DND-41 (cell line): ENCODE results near the gene CPNE4.

Source experiments
- ATAC-seq: fragments of 200-7000 bp; cut with Tn5 transposase; 3 replicates; pipeline ENCODE4 v1.9.1; 2021; ENCODE audit warnings: low read depth; ENCODE audit not compliant: insufficient read depth
- DNase-seq: peaks from one replicate; pipeline ENCODE4 v3.0.0-alpha.2; 2020
- H2AFZ ChIP-seq: 2 replicates; pipeline ENCODE4 v1.6.0; 2012; ENCODE audit warnings: low read depth, low read length
- H3K27ac ChIP-seq: 2 replicates; pipeline ENCODE4 v1.5.1; 2012; ENCODE audit warnings: low read length, inconsistent platforms
- H3K27me3 ChIP-seq: fragments of 200-600 bp; sonication (generic); 2 replicates; pipeline ENCODE4 v1.6.0; 2012; ENCODE audit warnings: low read length, mild to moderate bottlenecking, inconsistent platforms; ENCODE audit not compliant: insufficient read depth, poor library complexity
- H3K36me3 ChIP-seq: 2 replicates; pipeline ENCODE4 v1.5.1; 2012; ENCODE audit warnings: low read length, inconsistent platforms; ENCODE audit not compliant: insufficient read depth
- H3K4me1 ChIP-seq: 2 replicates; pipeline ENCODE4 v1.5.1; 2012; ENCODE audit warnings: mild to moderate bottlenecking, low read length; ENCODE audit not compliant: insufficient read depth
- H3K4me2 ChIP-seq: 2 replicates; pipeline ENCODE4 v1.6.0; 2012; ENCODE audit warnings: mild to moderate bottlenecking, moderate library complexity, low read length, inconsistent platforms; ENCODE audit not compliant: insufficient read depth
- H3K4me3 ChIP-seq, 2 experiments: fragments of 200-600 bp in 1 of 2; shearing (Covaris generic) in 1 of 2; 2 replicates each; pipeline ENCODE4 v1.5.1; 2012 to 2016; ENCODE audit warnings: inconsistent platforms in 2 of 2, low read length in 2 of 2, mild to moderate bottlenecking in 2 of 2, low read depth in 1 of 2, moderate library complexity in 1 of 2
- H3K79me2 ChIP-seq: 2 replicates; pipeline ENCODE4 v1.6.0; 2012; ENCODE audit warnings: low read length, inconsistent platforms; ENCODE audit not compliant: insufficient read depth
- H3K9ac ChIP-seq: 2 replicates; pipeline ENCODE4 v1.6.0; 2012; ENCODE audit warnings: low read depth, mild to moderate bottlenecking, inconsistent platforms, low read length, moderate library complexity
- H3K9me3 ChIP-seq: 2 replicates; pipeline ENCODE4 v1.5.1; 2012; ENCODE audit warnings: low read length, moderate library complexity, mild to moderate bottlenecking, inconsistent platforms; ENCODE audit not compliant: insufficient read depth, severe bottlenecking
- H4K20me1 ChIP-seq: 2 replicates; pipeline ENCODE4 v1.6.0; 2012; ENCODE audit warnings: low read length; ENCODE audit not compliant: insufficient read depth
- EZH2 ChIP-seq: IDR thresholded peaks from 3 replicates; pipeline ENCODE4 v1.6.1; 2012; ENCODE audit warnings: borderline replicate concordance, low read depth, mild to moderate bottlenecking, moderate library complexity, low read length, inconsistent platforms; ENCODE audit not compliant: severe bottlenecking
- TF ChIP-seq, protein P1 (sequence below): IDR thresholded peaks from 2 replicates; pipeline ENCODE4 v1.5.1; 2012; ENCODE audit warnings: borderline replicate concordance, low read length, moderate library complexity, mild to moderate bottlenecking; ENCODE audit not compliant: poor library complexity, severe bottlenecking; ENCODE audit errors: extremely low read depth

The CPNE4 gene

GRCh38 chr3:131688370-131688769 is 346.4 kb downstream of the CPNE4 start:
- Histone ChIP-seq H2AFZ (no peak overlapping the region), H3K4me3 (no peak overlapping the region), H3K79me2 (no peaks in the 10 kb centered on the region), H3K4me1 (no peaks in the 10 kb centered on the region), H3K36me3 (no peaks in the 10 kb centered on the region), H4K20me1 (no peaks in the 10 kb centered on the region), H3K4me2 (no peak overlapping the region), H3K9me3 (no peaks in the 10 kb centered on the region), H3K9ac (no peak overlapping the region), H3K27me3 (no peaks in the 10 kb centered on the region), H3K27ac (no peak overlapping the region)
- TF ChIP-seq EZH2, result no peak
- TF ChIP-seq, protein P1, sequence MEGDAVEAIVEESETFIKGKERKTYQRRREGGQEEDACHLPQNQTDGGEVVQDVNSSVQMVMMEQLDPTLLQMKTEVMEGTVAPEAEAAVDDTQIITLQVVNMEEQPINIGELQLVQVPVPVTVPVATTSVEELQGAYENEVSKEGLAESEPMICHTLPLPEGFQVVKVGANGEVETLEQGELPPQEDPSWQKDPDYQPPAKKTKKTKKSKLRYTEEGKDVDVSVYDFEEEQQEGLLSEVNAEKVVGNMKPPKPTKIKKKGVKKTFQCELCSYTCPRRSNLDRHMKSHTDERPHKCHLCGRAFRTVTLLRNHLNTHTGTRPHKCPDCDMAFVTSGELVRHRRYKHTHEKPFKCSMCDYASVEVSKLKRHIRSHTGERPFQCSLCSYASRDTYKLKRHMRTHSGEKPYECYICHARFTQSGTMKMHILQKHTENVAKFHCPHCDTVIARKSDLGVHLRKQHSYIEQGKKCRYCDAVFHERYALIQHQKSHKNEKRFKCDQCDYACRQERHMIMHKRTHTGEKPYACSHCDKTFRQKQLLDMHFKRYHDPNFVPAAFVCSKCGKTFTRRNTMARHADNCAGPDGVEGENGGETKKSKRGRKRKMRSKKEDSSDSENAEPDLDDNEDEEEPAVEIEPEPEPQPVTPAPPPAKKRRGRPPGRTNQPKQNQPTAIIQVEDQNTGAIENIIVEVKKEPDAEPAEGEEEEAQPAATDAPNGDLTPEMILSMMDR, result no peak
- ATAC-seq (no peak), DNase-seq (no peak)

DNA sequence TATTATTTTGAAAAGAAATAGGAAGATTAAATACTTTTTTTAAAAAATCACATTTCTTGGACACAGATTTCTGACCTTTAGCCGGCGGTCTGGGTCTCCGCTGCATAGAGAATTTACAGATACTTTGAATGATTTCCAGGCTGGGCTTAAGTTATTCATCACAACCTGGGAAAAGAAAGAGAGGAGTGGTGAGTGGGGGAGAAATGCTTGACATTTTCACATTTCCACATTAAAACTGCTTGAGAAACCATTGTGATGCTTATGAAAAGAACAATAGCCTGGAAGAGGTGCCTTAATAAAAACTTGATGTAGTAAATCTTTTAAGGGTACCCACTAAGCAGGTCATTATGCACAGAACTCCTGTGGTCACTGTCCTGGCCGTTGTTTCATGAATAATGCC is 365.2 kb downstream of the CPNE4 start:
- no peaks in the 10 kb centered on the region for H3K27me3 ChIP-seq
- H3K9me3 ChIP-seq, result no peaks in the 10 kb centered on the region
- H3K79me2 ChIP-seq, result no peaks in the 10 kb centered on the region
- no peak for ATAC-seq
- no peak for DNase-seq
- no peak overlapping the region for H3K27ac ChIP-seq
- H3K36me3 ChIP-seq, result no peaks in the 10 kb centered on the region
- H3K9ac ChIP-seq, result no peak overlapping the region
- no peak overlapping the region for H3K4me3 ChIP-seq
- H4K20me1 ChIP-seq, result no peaks in the 10 kb centered on the region
- TF ChIP-seq, protein P1, result no peak
- no peak for TF ChIP-seq EZH2
- no peaks in the 10 kb centered on the region for H3K4me1 ChIP-seq
- no peak overlapping the region for H3K4me2 ChIP-seq
- H2AFZ ChIP-seq, result no peak overlapping the region

GRCh38 chr3:131658771-131659170 is 376.0 kb downstream of the CPNE4 start:
- H3K27me3 ChIP-seq, result no peaks in the 10 kb centered on the region
- no peaks in the 10 kb centered on the region for H3K4me1 ChIP-seq
- DNase-seq (no peak), ATAC-seq (no peak)
- TF ChIP-seq, protein P1, result no peak
- TF ChIP-seq EZH2, result no peak
- no peak overlapping the region for H3K9ac ChIP-seq
- no peak overlapping the region for H3K4me2 ChIP-seq
- no peak overlapping the region for H3K4me3 ChIP-seq
- H4K20me1 ChIP-seq, result no peaks in the 10 kb centered on the region
- no peak overlapping the region for H2AFZ ChIP-seq
- no peaks in the 10 kb centered on the region for H3K9me3 ChIP-seq
- no peaks in the 10 kb centered on the region for H3K36me3 ChIP-seq
- no peaks in the 10 kb centered on the region for H3K79me2 ChIP-seq
- no peak overlapping the region for H3K27ac ChIP-seq

GRCh38 chr3:131658115-131658514 is 376.7 kb downstream of the CPNE4 start:
- Histone ChIP-seq H3K4me3 (no peak overlapping the region), H3K27me3 (no peaks in the 10 kb centered on the region), H3K9me3 (no peaks in the 10 kb centered on the region), H3K9ac (no peak overlapping the region), H3K4me1 (no peaks in the 10 kb centered on the region), H3K36me3 (no peaks in the 10 kb centered on the region), H3K4me2 (no peak overlapping the region), H3K27ac (no peak overlapping the region), H2AFZ (no peak overlapping the region), H4K20me1 (no peaks in the 10 kb centered on the region), H3K79me2 (no peaks in the 10 kb centered on the region)
- no peak for DNase-seq
- TF ChIP-seq EZH2, result no peak
- TF ChIP-seq, protein P1, result no peak
- no peak for ATAC-seq
